GM19099 (cell line): ENCODE results near the gene SHISA8.
A peak's percentile ranks its signal among the peaks of the same experiment; 100 is the strongest.

Experiments
- POLR2A ChIP-seq: IDR thresholded peaks from 3 replicates; pipeline ENCODE4 v1.6.1; 2011; ENCODE audit warnings: low read depth; ENCODE audit not compliant: insufficient read length; ENCODE audit errors: extremely low read depth

Gene SHISA8

GRCh38 chr22:41936894-41937169 lies 22.0 kb upstream of the SHISA8 start:
- no peak for TF ChIP-seq POLR2A

GRCh38 chr22:41935509-41935908 lies 20.6 kb upstream of the SHISA8 start:
- TF ChIP-seq POLR2A, result peak; percentile 26

GRCh38 chr22:41935015-41935351 lies 20.1 kb upstream of the SHISA8 start:
- TF ChIP-seq POLR2A, result no peak

- peak; percentile 15 for TF ChIP-seq POLR2A
Observed at GRCh38 chr22:41934284-41935014, 19.6 kb upstream of the SHISA8 start.

GRCh38 chr22:41933411-41934177 lies 18.7 kb upstream of the SHISA8 start:
- peak; percentile 16 for TF ChIP-seq POLR2A

GRCh38 chr22:41932353-41932752 lies 17.5 kb upstream of the SHISA8 start:
- TF ChIP-seq POLR2A, result no peak

GRCh38 chr22:41931701-41932269 lies 16.9 kb upstream of the SHISA8 start:
- peak; percentile 46 for TF ChIP-seq POLR2A

- no peak for TF ChIP-seq POLR2A
Observed at GRCh38 chr22:41929418-41929810, 14.5 kb upstream of the SHISA8 start.

GRCh38 chr22:41928593-41929417 lies 13.9 kb upstream of the SHISA8 start:
- peak; percentile 21 for TF ChIP-seq POLR2A

GRCh38 chr22:41927813-41928212 lies 12.9 kb upstream of the SHISA8 start:
- peak; percentile 20 for TF ChIP-seq POLR2A

- TF ChIP-seq POLR2A, result no peak
Observed at GRCh38 chr22:41925783-41926460, 11.0 kb upstream of the SHISA8 start.

GRCh38 chr22:41923595-41924276 lies 8.9 kb upstream of the SHISA8 start:
- peak; percentile 36 for TF ChIP-seq POLR2A

- TF ChIP-seq POLR2A, result peak; percentile 37
Observed at GRCh38 chr22:41922940-41923594, 8.2 kb upstream of the SHISA8 start.

- TF ChIP-seq POLR2A, result no peak
Observed at GRCh38 chr22:41922328-41922727, 7.5 kb upstream of the SHISA8 start.

GRCh38 chr22:41920271-41920976 lies 5.5 kb upstream of the SHISA8 start:
- peak; percentile 61 for TF ChIP-seq POLR2A
